GM12892 (cell line): ENCODE measurements around the gene LTF.

Source experiments
- POLR2A ChIP-seq: IDR thresholded peaks from 2 replicates; pipeline ENCODE4 v1.6.1; 2011; ENCODE audit warnings: low read depth, low read length, control low read depth
- POLR2AphosphoS5 ChIP-seq: IDR thresholded peaks from 2 replicates; pipeline ENCODE4 v1.6.1; 2011; ENCODE audit warnings: low read depth, low read length, control low read depth

- TF ChIP-seq POLR2A (no peak), POLR2AphosphoS5 (no peak)
Observed at GRCh38 chr3:46485779-46486175, 21.1 kb upstream of the LTF start.
